K562 (cell line): ENCODE measurements around the gene ARHGEF12. TPM values are rescaled to one million over a fixed set of nuclear protein-coding genes. Genes with fewer than 3 reads are reported as not detected.

Source experiments
- ATF1 ChIP-seq, 2 experiments: fragments of 450-650 bp in 1 of 2; IDR thresholded peaks; 2 replicates each; pipeline ENCODE4 v1.6.1; 2016; ENCODE audit warnings: missing compliant biosample characterization in 1 of 2, missing genetic modification characterization in 1 of 2
- FOXJ3 ChIP-seq: sonication (generic); formaldehyde crosslinking; IDR thresholded peaks from 2 replicates; pipeline ENCODE4 v1.4.0; 2020; ENCODE audit warnings: mild to moderate bottlenecking, missing genetic modification reagents
- GATAD2A ChIP-seq: fragments of 450-650 bp; IDR thresholded peaks from 2 replicates; pipeline ENCODE4 v1.6.1; 2017
- HNRNPL ChIP-seq: fragments of 200-400 bp; formaldehyde crosslinking; IDR thresholded peaks from 2 replicates; pipeline ENCODE4 v1.6.1; 2017; ENCODE audit warnings: low read depth, mild to moderate bottlenecking, low read length
- L3MBTL2 ChIP-seq: fragments of 450-650 bp; IDR thresholded peaks from 2 replicates; pipeline ENCODE4 v1.6.1; 2016; ENCODE audit warnings: mild to moderate bottlenecking, moderate library complexity
- MAZ ChIP-seq, 2 experiments: fragments of 450-650 bp in 1 of 2; sonication (generic) in 1 of 2; formaldehyde crosslinking; IDR thresholded peaks in 1 of 2; conservative IDR thresholded peaks in 1 of 2; 2 replicates each; pipeline versions ENCODE4 v1.4.0 to v1.5.0; 2020; ENCODE audit warnings: mild to moderate bottlenecking in 1 of 2, missing genetic modification reagents in 1 of 2
- NEUROD1 ChIP-seq: fragments of 150-350 bp; IDR thresholded peaks from 2 replicates; pipeline ENCODE4 v1.6.1; 2014; ENCODE audit warnings: borderline replicate concordance, low read length, low read depth; ENCODE audit not compliant: partially characterized antibody
- NONO ChIP-seq, 2 experiments: fragments of 200-400 bp in 1 of 2; fragments of 450-650 bp in 1 of 2; formaldehyde crosslinking in 1 of 2; IDR thresholded peaks; 2 replicates each; pipeline ENCODE4 v1.6.1; 2017; ENCODE audit warnings: low read depth in 2 of 2, mild to moderate bottlenecking in 2 of 2, moderate library complexity in 2 of 2, low read length in 1 of 2
- NR2C2 ChIP-seq, 2 experiments: fragments of 200-800 bp in 1 of 2; sonication (Bioruptor generic) in 1 of 2; sonication (generic) in 1 of 2; formaldehyde crosslinking in 1 of 2; IDR thresholded peaks; 2 replicates each; pipeline versions ENCODE4 v1.6.1 to v1.8.0; 2016 to 2022; ENCODE audit warnings: mild to moderate bottlenecking in 1 of 2, missing compliant biosample characterization in 1 of 2, missing genetic modification characterization in 1 of 2, missing genetic modification reagents in 1 of 2
- PHTF2 ChIP-seq: fragments of 250-450 bp; sonication (Bioruptor Pico); IDR thresholded peaks from 2 replicates; pipeline ENCODE4 v1.5.0; 2021; ENCODE audit warnings: mild to moderate bottlenecking
- RCOR1 ChIP-seq, 2 experiments: IDR thresholded peaks; 2 replicates each; pipeline ENCODE4 v1.6.1; 2012; ENCODE audit warnings: low read depth in 2 of 2, low read length in 2 of 2, borderline replicate concordance in 1 of 2, improper control_type of control experiment in 1 of 2
- SAFB ChIP-seq: fragments of 200-400 bp; formaldehyde crosslinking; IDR thresholded peaks from 2 replicates; pipeline ENCODE4 v1.6.1; 2017; ENCODE audit warnings: low read depth, low read length, borderline replicate concordance
- SIN3B ChIP-seq: fragments of 450-650 bp; IDR thresholded peaks from 2 replicates; pipeline ENCODE4 v1.6.1; 2017; ENCODE audit warnings: low read depth, mild to moderate bottlenecking, moderate library complexity
- STAG1 ChIP-seq: sonication (generic); formaldehyde crosslinking; IDR thresholded peaks from 2 replicates; pipeline ENCODE4 v1.5.0; 2020; ENCODE audit warnings: missing genetic modification reagents, borderline replicate concordance
- TAF1 ChIP-seq: IDR thresholded peaks from 2 replicates; pipeline ENCODE4 v1.6.1; 2011; ENCODE audit warnings: mild to moderate bottlenecking, low read length, moderate library complexity; ENCODE audit not compliant: insufficient read depth, control insufficient read depth, severe bottlenecking; ENCODE audit errors: extremely low read depth
- ZNF75A ChIP-seq: fragments of 450-650 bp; formaldehyde crosslinking; IDR thresholded peaks from 2 replicates; pipeline ENCODE4 v1.4.0; 2020; ENCODE audit warnings: mild to moderate bottlenecking
- ZNF778 ChIP-seq: fragments of 450-650 bp; formaldehyde crosslinking; IDR thresholded peaks from 2 replicates; pipeline ENCODE4 v1.4.0; 2020; ENCODE audit warnings: mild to moderate bottlenecking, moderate library complexity
- ZNF780A ChIP-seq: fragments of 250-450 bp; sonication (Bioruptor Pico); IDR thresholded peaks from 2 replicates; pipeline ENCODE4 v1.5.0; 2021; ENCODE audit warnings: mild to moderate bottlenecking
- polyA plus RNA-seq, 8 experiments: library from polyadenylated mRNA; depleted of rRNA in 4 of 8; stranded (reverse) in 5 of 8; unstranded in 3 of 8; fragments of >200 nt; fragmentation: Nextera tagmentation in 2 of 8; fragmentation: Illumina TruSeq in 1 of 8; extraction: Ambion mirVana in 2 of 8; extraction: Trizol in 1 of 8; gene quantifications; 2 replicates each; pipeline versions ENCODE4 v1.2.1 to v1.2.3, GENCODE V29; 2011 to 2014; ENCODE audit warnings: inconsistent platforms in 1 of 8, missing spikeins in 1 of 8
- total RNA-seq, 7 experiments: library from RNA; depleted of rRNA in 6 of 7; stranded (reverse); fragments of >200 nt in 6 of 7; fragmentation: Illumina TruSeq in 2 of 7; extraction: Trizol in 2 of 7; gene quantifications; 2 replicates each; pipeline versions ENCODE4 v1.2.1 to v1.2.3, GENCODE V29; 2011 to 2021; ENCODE audit warnings: low replicate concordance in 1 of 7
- TF ChIP-seq, protein P1 (sequence below): fragments of 250-450 bp; sonication (Bioruptor Pico); IDR thresholded peaks from 2 replicates; pipeline ENCODE4 v1.6.1; 2021; ENCODE audit warnings: mild to moderate bottlenecking
- TF ChIP-seq, protein P2 (sequence below): fragments of 450-650 bp; IDR thresholded peaks from 2 replicates; pipeline ENCODE4 v1.6.1; 2016
- TF ChIP-seq, protein P3 (sequence below): fragments of 450-650 bp; IDR thresholded peaks from 2 replicates; pipeline ENCODE4 v1.7.1; 2018; ENCODE audit warnings: mild to moderate bottlenecking, low read depth; ENCODE audit not compliant: partially characterized antibody

Gene ARHGEF12
- total and polyA plus RNA-seq, 9 of the 15 experiments (the other 6 are each of a cell fraction or from before 2014, with no cell fraction given), result 3.5 to 51.7 (median 29.5) TPM

DNA sequence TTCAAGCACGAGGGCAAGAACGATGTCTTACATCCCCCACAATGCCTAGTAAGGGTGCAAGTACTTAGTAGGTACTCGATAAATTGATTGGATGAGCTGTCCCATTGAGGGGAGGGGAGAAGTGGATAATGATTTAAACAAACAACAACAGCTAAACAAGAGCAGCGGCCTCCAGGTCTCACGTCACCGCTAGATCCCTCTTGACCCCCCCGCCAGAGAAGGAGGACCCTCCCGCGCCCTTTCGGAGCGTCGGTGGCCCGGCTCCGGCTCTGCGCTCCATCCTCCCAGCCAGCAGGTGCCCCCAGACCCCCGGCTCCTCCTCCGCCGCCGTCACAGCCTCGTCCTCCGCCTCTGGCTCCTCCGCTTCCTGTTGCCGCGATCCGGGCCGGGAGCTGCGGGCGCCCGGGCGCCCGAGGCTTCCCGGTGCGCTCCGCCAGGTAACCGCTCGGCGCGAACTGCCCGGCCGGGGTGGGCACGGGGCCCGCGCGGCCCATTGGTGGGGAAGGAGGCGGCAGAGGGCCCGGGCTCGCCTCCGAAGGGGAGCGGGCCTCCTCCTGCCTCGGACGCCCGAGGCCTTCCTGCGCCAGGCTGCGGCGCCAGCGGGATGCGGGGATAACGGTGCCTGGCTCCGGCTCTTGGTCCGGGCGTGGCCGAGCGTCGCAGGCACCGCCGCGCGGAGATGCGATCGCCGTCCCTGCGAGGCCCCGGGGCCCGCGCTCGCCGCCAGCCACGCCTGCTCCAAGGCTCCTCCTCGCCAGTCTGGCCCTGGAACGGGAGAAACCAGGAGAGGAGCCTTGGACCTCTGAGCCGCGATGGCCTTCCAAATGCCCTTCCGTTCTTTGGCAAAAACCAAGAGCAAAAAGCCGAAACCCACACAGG is 11.0 kb upstream of the ARHGEF12 start, which contains the start of gene TLCD5 (continued):
- TF ChIP-seq PHTF2 (CRISPR knock-in tag) (no peak), TAF1 (peak; percentile 58), RCOR1 (IDR thresholded peaks at IDR 0.05; ENCODE audit: borderline replicate concordance in 1 of 2, low read depth in 2 of 2, low read length in 2 of 2) (no peak), FOXJ3 (CRISPR knock-in tag) (no peak), NONO (IDR thresholded peaks at IDR 0.05; ENCODE audit: low read depth in 2 of 2, low read length in 1 of 2) (peak in 1 of 2 experiments; percentile 24; a peak in 1 of 4 replicates), STAG1 (no peak), ATF1 (CRISPR knock-in tag; IDR thresholded peaks at IDR 0.05) (no peak), ATF1 (tag; IDR thresholded peaks at IDR 0.05) (peak; percentile 73), GATAD2A (no peak), L3MBTL2 (peak; percentile 85), HNRNPL (no peak), MAZ (CRISPR knock-in tag; conservative IDR thresholded peaks at IDR 0.05 in 1 of 2, IDR thresholded peaks at IDR 0.05 in 1 of 2) (peak in 1 of 2 experiments; percentile 43; a peak in 2 of 4 replicates), NR2C2 (CRISPR knock-in tag; IDR thresholded peaks at IDR 0.05) (0 out of 2 replicates have a peak, but pooled peaks have one; percentile 17), NR2C2 (tag; IDR thresholded peaks at IDR 0.05) (no peak), SAFB (no peak), NEUROD1 (peak; percentile 9), SIN3B (peak; percentile 59; the same call in 1 of the 2 replicates), ZNF778 (CRISPR knock-in tag) (no peak), ZNF780A (CRISPR knock-in tag) (no peak), ZNF75A (CRISPR knock-in tag) (no peak)
- TF ChIP-seq, protein P1, sequence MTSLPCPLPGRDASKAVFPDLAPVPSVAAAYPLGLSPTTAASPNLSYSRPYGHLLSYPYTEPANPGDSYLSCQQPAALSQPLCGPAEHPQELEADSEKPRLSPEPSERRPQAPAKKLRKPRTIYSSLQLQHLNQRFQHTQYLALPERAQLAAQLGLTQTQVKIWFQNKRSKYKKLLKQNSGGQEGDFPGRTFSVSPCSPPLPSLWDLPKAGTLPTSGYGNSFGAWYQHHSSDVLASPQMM (CRISPR knock-in tag), result no peak
- TF ChIP-seq, protein P2, sequence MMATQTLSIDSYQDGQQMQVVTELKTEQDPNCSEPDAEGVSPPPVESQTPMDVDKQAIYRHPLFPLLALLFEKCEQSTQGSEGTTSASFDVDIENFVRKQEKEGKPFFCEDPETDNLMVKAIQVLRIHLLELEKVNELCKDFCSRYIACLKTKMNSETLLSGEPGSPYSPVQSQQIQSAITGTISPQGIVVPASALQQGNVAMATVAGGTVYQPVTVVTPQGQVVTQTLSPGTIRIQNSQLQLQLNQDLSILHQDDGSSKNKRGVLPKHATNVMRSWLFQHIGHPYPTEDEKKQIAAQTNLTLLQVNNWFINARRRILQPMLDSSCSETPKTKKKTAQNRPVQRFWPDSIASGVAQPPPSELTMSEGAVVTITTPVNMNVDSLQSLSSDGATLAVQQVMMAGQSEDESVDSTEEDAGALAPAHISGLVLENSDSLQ, result no peak
- TF ChIP-seq, protein P3, sequence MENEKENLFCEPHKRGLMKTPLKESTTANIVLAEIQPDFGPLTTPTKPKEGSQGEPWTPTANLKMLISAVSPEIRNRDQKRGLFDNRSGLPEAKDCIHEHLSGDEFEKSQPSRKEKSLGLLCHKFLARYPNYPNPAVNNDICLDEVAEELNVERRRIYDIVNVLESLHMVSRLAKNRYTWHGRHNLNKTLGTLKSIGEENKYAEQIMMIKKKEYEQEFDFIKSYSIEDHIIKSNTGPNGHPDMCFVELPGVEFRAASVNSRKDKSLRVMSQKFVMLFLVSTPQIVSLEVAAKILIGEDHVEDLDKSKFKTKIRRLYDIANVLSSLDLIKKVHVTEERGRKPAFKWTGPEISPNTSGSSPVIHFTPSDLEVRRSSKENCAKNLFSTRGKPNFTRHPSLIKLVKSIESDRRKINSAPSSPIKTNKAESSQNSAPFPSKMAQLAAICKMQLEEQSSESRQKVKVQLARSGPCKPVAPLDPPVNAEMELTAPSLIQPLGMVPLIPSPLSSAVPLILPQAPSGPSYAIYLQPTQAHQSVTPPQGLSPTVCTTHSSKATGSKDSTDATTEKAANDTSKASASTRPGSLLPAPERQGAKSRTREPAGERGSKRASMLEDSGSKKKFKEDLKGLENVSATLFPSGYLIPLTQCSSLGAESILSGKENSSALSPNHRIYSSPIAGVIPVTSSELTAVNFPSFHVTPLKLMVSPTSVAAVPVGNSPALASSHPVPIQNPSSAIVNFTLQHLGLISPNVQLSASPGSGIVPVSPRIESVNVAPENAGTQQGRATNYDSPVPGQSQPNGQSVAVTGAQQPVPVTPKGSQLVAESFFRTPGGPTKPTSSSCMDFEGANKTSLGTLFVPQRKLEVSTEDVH, result no peak
